C4-2B (cell line): Measurements from ENCODE around the gene KIF11.

ENCODE experiments used
- ZFX ChIP-seq: fragments of 450-650 bp; IDR thresholded peaks from 2 replicates; pipeline ENCODE4 v1.6.1; 2017
- TF ChIP-seq, protein P1 (sequence below): fragments of 450-650 bp; conservative IDR thresholded peaks from 2 replicates; pipeline ENCODE4 v1.5.1; 2017; ENCODE audit warnings: mild to moderate bottlenecking

DNA sequence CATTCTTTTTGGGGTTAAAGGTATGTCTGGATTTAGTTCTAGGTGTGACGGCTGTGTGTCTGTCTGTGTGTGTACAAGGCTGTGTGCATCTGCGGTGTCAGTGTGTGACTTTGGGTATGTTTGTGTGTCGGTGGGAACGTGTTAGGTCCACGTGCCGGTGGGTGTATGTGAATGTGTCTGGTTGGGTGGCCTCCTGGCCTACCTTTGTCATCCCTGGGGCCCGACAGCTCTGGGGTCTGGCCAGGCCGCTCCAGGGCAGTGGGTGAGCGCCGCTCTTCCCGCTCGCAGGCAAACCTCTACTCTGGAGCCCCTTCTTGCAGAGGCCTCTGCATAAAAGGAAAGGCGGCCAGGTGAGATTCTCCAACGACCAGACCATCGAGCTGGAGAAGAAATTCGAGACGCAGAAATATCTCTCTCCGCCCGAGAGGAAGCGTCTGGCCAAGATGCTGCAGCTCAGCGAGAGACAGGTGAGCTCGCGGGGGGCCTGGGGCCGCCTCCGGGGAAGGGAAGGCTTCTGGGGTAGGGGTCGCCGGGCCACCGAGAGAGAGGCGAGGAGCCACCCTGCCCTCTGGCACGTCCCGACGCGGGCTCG is 99.2 kb downstream of the KIF11 start:
- TF ChIP-seq, protein P1, sequence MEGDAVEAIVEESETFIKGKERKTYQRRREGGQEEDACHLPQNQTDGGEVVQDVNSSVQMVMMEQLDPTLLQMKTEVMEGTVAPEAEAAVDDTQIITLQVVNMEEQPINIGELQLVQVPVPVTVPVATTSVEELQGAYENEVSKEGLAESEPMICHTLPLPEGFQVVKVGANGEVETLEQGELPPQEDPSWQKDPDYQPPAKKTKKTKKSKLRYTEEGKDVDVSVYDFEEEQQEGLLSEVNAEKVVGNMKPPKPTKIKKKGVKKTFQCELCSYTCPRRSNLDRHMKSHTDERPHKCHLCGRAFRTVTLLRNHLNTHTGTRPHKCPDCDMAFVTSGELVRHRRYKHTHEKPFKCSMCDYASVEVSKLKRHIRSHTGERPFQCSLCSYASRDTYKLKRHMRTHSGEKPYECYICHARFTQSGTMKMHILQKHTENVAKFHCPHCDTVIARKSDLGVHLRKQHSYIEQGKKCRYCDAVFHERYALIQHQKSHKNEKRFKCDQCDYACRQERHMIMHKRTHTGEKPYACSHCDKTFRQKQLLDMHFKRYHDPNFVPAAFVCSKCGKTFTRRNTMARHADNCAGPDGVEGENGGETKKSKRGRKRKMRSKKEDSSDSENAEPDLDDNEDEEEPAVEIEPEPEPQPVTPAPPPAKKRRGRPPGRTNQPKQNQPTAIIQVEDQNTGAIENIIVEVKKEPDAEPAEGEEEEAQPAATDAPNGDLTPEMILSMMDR = no peak
- no peak for TF ChIP-seq ZFX
